K562 treated with DMSO at 1 percent for 4 hours (cell line): ENCODE data around the gene ZNF625. TPM values are rescaled to one million over a fixed set of nuclear protein-coding genes. Genes with fewer than 3 reads are reported as not detected.

Experiments
- total RNA-seq: library from RNA; unstranded; fragments of 300-600 nt; gene quantifications from 2 replicates; pipeline ENCODE4 v1.2.3, GENCODE V29; 2022; ENCODE audit not compliant: insufficient read depth

ZNF625 gene
- total RNA-seq: not detected in 2 replicates

DNA sequence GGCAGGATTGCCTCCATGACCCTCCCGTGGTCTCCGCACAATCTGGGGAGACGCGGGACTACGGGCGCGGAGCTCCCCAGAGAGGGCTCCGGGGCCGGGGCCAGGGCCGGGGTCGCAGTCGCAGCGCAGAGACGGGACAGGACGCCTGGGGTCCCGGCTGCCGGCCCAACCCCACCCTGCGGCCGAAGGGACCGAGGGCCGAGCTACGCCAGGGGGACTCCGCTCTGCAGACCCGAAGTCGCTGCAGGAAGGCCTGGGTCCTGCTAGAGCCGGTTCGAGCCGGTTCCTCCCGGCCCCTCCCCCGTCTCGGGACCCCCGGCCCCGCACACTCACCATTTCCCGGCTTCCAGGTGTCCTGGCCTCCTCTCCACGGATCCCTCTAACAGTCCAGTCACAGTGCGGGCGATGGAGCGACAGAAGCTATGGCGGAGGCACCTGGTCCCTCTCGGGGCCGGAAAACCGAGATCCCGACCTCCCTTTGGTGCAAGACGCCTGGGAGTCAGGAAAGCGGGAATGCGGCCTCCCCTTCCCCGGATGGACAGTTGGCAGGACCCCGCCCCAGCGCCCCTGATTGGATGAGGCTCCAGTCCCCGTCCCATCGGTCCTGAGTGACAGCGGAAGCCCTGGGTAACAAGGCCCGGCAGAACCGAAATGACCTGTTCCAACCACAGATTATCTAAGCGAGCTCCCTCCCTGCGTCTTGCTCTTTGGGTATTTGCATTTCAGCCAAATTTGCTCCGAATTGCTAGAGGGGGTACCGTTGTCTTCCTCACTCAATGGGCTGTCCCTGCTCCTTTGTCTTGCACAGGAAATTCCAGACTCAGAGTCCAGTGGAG lies at the start of gene ZNF625:
Gene ZNF625 (minus strand): TSS at position 512 of the 836 bp plus-strand sequence. CDS start 176 bp downstream, at position 336.

DNA sequence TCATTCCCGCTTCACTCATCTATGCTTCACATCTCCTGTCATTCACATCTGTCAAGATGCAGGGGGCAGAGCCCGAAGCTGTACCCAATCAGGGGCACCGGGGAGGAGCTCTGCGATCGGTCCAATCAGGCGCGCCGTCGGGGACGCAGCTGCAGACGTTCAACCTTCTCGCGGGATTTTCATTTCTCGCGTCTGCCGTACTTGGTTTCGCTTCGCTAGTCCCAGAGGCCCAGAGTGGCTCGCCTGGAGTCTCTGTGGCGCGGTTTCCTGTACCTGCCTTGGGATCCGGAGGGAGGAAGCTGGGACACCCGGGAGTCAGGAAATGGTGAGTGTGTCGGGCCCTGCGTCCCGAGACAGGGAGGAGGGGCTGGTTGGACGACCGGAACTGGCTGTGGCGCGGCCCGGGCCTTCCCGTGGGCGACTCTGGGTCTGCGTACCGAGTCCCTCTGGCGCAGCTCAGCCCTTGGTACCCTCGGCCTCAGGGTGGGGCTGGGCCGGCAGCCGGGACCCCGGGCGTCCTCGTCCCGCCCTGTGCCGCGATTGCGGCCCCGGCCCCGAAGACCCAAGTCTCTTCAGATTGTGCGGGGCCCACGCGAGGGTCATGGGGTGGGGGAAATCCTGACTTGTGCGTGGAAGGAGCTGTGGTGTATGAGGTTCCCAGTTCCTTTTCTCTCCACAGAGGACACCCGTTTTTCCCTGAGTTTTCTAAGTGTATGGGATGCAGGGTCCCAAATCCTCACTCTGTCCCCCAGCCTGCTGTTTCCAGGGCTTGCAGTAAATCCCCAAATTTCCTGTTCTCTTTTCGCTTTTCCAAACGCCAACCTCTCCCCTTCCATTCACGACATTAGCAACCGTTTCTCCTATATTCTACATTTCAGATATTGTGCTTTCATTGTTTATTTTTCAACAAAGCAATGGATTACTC lies 6.6 kb upstream of the ZNF625 start, which contains the start of gene ZNF136:
Gene ZNF136 (plus strand): TSS at position 215 of the 925 bp plus-strand sequence. CDS start 108 bp downstream, at position 323.

GRCh38 chr19:12139885-12140544 lies 16.5 kb downstream of the ZNF625 start, which contains the start of gene ZNF20:
ZNF20 (minus strand) TSS chr19:12140350; CDS start chr19:12140182, 168 bp downstream.

Other genes starting within 250 kb of the ZNF625 start
- gene ZNF700, start 231.6 kb downstream of the ZNF625 start, total RNA-seq: 4.5 and 6.6 TPM in 2 replicates
- 0.23 TPM in 1 of 2 replicates, not detected in the other for gene ZNF763, start 191.7 kb downstream of the ZNF625 start, total RNA-seq
- gene ZNF433, start 121.1 kb downstream of the ZNF625 start, total RNA-seq: 1.7 and 2.3 TPM in 2 replicates
- gene ZNF878, start 103.8 kb downstream of the ZNF625 start, total RNA-seq: 0.75 TPM in 1 of 2 replicates, not detected in the other
- 0.69 and 1.8 TPM in 2 replicates for gene ZNF844, start 92.0 kb downstream of the ZNF625 start, total RNA-seq
- gene ZNF20, start 16.4 kb downstream of the ZNF625 start, total RNA-seq: 1.9 and 6.6 TPM in 2 replicates
- 2.7 and 2.9 TPM in 2 replicates for gene ZNF136, start 6.4 kb upstream of the ZNF625 start, total RNA-seq
- 3.7 and 5.3 TPM in 2 replicates for gene ZNF44, start 138.1 kb upstream of the ZNF625 start, total RNA-seq
- gene ZNF563, start 176.9 kb upstream of the ZNF625 start, total RNA-seq: 2.9 and 3.0 TPM in 2 replicates
- gene ZNF442, start 208.9 kb upstream of the ZNF625 start, total RNA-seq: 1.0 and 1.5 TPM in 2 replicates
- gene ZNF799, start 244.5 kb upstream of the ZNF625 start, total RNA-seq: 5.8 and 6.1 TPM in 2 replicates